ENCODE results near the gene OR52W1.
"Not testable (repeated sequence)": the region's sequence is repeated elsewhere in the genome, so short reads cannot be mapped to it uniquely, and the experiment has no call there.

Gene OR52W1

DNA sequence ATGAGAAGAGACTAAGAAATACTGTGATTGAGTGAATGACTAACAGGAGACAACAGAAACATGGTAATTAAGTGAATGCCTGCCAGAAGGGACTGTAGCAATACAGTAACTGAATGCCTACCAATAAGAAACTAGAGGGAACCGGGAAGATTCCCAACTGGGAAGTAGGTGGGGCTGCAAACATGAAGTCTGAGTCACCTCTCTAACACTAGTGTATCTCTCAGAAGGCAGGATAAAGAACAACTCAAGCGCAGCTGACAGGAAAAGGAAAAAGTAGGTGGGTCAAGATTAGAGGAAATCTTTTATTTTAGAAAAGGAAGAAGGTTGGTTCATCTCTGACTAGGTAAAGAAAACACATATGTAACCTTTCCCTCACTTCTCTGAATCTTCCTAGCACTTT, 20.3 kb downstream of the OR52W1 start:
- DNase-seq: no peak

DNA sequence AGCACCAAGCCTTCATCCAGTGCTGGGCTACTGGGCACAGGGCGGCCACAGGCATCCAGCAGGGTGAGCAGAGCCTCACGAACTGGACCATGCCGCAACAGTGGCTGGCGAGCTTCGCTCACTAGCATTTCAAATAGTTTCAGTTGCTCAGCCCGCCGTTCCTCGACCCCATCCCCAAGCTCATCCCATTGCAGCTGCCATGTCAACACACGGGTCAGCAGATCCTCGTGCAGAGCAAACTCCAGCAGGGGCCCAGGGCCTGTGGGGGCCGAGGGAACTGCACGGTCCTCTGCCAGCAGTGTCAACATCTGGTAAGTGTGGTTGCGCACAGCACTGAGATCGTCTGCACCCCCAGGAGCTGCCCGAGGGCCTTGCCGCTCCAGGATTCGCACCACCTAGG, 24.8 kb downstream of the OR52W1 start:
- DNase-seq: no peak

GRCh38 chr11:6224421-6224820, 25.4 kb downstream of the OR52W1 start:
- DNase-seq: no peak

GRCh38 chr11:6225024-6225423, 26.0 kb downstream of the OR52W1 start:
- no peak for DNase-seq

- no peak for DNase-seq
These were observed 26.9 kb downstream of the OR52W1 start for GRCh38 chr11:6225896-6226295.

GRCh38 chr11:6228520-6228919, 29.5 kb downstream of the OR52W1 start:
- DNase-seq: no peak

- DNase-seq: peak; percentile 10
These were observed 30.9 kb downstream of the OR52W1 start for GRCh38 chr11:6229911-6230310.

- DNase-seq: no peak
These were observed 33.9 kb downstream of the OR52W1 start for GRCh38 chr11:6232899-6233298.

DNA sequence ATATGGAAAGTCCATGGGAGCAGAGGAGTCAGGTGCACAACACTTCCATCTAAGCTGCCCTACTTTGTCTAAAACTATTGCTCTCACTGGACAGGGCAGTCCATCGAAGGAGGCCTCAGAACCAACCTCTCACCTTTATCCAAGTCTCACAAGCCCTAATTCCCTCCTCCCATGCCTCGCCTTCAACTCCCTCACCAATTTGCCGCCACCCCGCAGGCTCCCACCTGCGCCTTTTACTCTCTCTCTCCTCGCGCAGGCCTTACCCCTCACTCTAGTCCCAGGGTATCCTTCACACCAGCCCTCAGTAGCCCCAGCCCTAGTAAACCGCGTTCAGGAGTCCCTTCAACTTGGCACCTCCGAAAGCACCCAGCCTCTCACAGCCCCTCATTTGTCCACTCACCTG, 35.0 kb downstream of the OR52W1 start:
- no peak for DNase-seq

- DNase-seq: peak; percentile 100
These were observed 35.5 kb downstream of the OR52W1 start, which contains the start of gene FHIP1B for GRCh38 chr11:6234387-6235107. TSS of gene FHIP1B (minus strand) at chr11:6234636. CDS start at chr11:6224516, 10,120 bp downstream.

GRCh38 chr11:6237266-6237665, 38.2 kb downstream of the OR52W1 start:
- DNase-seq: no peak

DNA sequence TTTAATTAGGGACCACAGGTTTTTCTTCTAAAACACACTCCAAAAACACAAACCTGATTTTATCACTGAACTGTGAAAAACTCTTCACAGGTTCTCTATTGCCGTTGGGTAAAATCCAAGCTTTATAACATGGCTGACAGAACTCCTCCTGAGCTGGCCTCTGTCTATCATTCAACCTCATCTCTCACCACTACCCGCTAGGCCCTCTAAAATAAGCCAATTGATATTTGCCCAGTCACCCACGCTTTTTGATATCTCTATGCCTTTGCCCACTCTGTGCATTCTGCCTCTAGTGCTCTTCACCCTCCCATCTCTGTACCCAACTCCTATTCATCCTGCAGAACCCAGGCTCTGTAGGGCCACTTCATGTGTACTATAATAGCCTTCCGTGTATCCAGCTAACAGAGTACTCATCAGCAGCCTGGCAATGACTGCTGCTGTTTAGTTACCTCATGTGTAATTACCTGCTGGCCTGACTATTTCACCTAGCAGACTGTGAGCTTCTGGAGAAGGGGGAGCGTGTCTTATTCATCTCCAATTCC, 38.8 kb downstream of the OR52W1 start:
- no peak for DNase-seq

DNA sequence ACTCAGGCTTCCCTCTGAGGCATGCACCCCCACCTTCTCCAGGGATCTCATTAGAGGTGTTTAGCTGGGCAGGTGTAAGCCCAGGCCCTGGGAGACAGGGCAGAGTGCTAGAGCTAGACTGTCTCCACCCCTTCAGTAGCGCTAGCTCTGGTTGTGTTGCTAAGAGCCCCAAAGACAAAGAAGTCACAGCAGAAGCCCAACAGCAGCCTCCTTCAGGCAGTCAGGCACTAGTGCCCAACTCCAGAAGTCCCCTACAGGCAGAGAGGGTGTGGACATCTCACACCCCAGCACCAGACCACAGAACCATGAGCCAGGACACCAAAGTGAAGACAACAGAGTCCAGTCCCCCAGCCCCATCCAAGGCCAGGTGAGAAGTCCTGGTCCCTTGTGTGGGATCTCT, 39.9 kb downstream of the OR52W1 start, which contains the start of gene CNGA4:
CNGA4 (plus strand) TSS at position 188 of the 400 bp plus-strand sequence; CDS start at position 306, 118 bp downstream.
- no peak for DNase-seq

DNA sequence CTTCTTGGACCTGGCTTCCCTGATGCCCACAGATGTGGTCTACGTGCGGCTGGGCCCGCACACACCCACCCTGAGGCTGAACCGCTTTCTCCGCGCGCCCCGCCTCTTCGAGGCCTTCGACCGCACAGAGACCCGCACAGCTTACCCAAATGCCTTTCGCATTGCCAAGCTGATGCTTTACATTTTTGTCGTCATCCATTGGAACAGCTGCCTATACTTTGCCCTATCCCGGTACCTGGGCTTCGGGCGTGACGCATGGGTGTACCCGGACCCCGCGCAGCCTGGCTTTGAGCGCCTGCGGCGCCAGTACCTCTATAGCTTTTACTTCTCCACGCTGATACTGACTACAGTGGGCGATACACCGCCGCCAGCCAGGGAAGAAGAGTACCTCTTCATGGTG, 41.1 kb downstream of the OR52W1 start:
- DNase-seq: no peak

GRCh38 chr11:6240781-6241180, 41.8 kb downstream of the OR52W1 start:
- DNase-seq: no peak

DNA sequence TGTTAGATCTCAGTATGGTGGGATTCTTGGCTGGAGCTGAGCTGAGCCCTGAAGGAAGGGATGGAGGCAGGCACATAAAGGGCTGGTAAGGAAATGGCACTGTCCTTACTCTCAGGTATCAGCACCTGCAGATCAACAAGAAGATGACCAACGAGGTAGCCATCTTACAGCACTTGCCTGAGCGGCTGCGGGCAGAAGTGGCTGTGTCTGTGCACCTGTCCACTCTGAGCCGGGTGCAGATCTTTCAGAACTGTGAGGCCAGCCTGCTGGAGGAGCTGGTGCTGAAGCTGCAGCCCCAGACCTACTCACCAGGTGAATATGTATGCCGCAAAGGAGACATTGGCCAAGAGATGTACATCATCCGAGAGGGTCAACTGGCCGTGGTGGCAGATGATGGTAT, 42.3 kb downstream of the OR52W1 start:
- no peak for DNase-seq

DNA sequence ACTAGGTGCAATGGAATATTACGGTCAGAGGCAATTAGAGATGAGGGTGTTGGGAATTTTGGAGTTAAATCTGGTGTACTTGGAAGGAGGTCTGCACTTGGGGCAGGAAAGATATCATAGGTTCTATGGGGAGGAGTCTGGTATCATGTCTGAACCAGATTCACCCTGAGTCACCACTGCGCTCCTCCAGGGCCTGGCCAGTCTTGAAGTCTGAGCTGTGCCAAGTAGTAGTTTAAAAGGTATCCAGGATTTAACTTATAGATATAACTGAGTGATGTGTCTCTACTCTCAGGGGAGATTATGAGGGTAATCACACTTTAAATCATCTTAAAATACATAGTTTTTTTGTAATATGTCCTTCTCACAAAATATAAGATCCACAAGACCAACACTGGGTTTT, 46.5 kb downstream of the OR52W1 start:
- no peak for DNase-seq

GRCh38 chr11:6248248-6248647, 49.2 kb downstream of the OR52W1 start:
- DNase-seq: no peak

GRCh38 chr11:6248897-6249296, 49.9 kb downstream of the OR52W1 start:
- DNase-seq: not testable (repeated sequence)

Measured in activated CD4-positive, alpha-beta T cell treated with anti-CD3 and anti-CD28 coated beads, Interleukin-10, Interleukin-2, amounts not matched to agents 100 ng/mL and 50 ng/mL, durations not matched to agents 16 hours and 8 hours (primary cell).